GM03348 (cell line): ENCODE results near the gene TUT7.
"Not testable (repeated sequence)": the region's sequence is repeated elsewhere in the genome, so short reads cannot be mapped to it uniquely, and the experiment has no call there.

Source experiments
- DNase-seq: peaks from one replicate; pipeline ENCODE4 v3.0.0; 2012; ENCODE audit warnings: low spot score

Gene TUT7

GRCh38 chr9:86350006-86350760 lies 4.0 kb downstream of the TUT7 start:
- no peak for DNase-seq

DNA sequence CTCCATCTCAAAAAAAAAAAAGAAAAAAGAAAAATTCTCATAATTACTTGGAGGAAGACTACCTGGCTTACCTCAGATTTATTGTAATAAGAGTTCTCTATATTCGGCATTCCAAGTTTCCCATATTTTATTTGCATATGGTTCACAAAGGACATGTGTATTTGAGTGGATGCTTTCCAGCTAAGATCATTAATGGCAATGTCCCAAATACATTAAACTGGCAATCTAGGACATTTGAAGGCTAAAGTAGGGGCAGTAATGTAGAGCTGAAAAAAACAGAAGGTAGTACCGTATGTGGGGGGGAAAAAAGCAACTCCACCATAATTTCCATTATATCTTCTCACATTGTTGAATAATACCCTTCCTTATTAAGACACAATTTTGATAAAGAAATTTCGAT lies 4.9 kb downstream of the TUT7 start:
- no peak for DNase-seq

DNA sequence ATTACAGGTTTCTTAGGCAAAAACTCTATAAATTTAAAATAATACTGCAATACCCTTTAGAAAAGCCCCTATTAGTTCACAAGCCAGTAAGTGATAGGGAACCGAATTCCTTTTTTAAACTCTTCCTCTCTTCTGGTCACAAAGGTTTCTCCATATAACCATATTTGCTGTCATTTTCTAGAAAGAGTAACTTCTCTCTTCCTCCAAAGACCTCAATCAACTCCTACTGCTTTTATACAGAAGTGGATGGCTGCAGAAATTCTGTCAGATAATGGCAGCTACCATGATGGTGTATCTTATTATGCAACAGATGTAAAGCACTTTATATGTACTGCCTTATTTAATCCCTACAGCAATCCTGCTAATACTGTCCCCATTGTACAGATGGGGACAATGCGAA lies 6.2 kb downstream of the TUT7 start:
- no peak for DNase-seq

GRCh38 chr9:86344818-86345217 lies 9.4 kb downstream of the TUT7 start:
- DNase-seq, result no peak

DNA sequence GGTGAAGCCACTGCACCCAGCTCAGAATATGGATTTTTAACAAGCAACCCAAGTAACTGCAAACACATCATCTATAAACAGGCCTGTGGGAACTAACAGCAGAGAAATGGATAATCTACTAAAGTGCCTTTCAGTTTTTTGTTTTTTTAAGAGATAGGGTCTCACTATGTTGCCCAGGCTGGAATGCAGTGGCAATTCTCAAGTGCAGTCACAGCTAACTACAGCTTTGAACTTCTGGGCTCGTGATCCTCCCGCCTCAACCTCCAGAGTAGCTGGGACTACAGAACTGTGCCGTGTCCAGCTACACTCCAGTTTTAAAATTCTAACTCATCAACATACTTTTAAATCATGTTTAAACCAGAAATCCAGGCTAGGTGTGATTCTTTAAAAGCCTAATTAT lies 11.9 kb downstream of the TUT7 start:
- DNase-seq, result no peak

DNA sequence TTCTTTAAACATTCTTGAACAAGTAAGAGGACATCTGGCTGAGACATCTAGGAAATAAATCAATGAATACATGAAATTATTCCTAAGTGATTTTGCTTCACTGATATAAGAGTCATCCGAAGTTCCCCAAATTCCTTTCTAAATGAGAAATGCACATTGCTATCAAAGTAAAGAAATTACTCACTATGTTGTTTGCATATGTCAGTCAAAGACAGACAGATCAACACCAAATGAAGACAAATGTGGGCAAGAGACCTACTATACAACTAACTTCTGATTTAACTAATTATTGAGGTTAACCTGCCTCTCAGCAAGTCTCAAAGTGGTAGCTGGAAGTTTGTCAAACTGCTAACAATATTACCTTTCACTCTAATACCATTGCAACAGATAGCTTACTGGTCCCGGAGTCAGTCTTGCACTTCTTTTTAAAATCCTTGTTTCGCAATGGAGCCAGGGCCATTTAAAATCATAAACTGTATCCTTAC lies 13.2 kb downstream of the TUT7 start:
- DNase-seq, result peak; percentile 24

- DNase-seq, result peak; percentile 10
Observed at GRCh38 chr9:86340356-86341006, 13.7 kb downstream of the TUT7 start.

DNA sequence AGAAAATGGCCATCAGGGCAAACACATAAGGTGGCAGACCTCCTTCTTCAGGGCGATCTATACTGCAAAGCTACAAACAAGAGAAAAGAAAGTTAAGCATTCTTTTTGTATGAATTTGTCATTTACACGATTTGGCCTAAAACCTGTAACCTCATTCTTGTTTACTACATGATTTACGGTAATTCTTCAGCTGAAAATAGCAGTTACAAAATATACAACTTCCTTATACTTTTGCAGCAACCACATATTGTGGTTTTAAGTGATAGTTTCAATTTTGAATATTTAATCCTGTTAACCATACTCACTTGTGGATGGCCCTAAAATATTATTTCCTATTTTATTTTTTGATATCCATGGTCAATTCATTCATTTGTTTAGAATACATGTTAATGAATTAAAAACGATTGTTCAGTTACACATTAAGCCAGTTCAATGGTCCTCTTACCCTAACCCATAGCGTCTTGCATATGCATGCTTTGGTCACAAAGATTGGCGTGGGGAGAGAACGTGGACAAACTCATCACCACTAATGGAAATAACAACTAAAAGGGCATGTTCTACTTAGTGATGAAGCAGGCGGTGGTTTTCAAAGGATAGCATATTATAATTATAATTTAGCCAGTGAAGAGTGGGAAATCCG lies 16.6 kb downstream of the TUT7 start:
- no peak for DNase-seq

DNA sequence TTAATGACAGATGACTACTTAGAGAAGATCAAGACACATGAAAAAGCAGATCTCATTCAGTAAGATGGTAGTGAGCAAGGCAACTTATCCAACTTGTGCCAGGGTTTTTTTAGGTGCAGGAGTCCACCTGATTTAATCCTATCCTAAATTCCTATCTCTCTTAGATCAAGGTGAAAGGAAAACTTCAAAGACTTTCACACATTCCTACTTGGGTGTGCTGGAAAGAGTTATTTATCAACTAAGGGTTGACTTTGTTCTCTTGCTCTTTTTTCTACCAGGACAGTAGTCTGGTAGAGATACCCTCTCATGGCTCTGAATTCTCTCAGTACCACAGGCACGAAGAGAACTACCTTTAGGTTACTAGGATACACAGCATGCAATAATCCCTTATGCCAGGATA lies 18.2 kb downstream of the TUT7 start:
- DNase-seq, result no peak

GRCh38 chr9:86333651-86334050 lies 20.6 kb downstream of the TUT7 start:
- DNase-seq, result no peak

DNA sequence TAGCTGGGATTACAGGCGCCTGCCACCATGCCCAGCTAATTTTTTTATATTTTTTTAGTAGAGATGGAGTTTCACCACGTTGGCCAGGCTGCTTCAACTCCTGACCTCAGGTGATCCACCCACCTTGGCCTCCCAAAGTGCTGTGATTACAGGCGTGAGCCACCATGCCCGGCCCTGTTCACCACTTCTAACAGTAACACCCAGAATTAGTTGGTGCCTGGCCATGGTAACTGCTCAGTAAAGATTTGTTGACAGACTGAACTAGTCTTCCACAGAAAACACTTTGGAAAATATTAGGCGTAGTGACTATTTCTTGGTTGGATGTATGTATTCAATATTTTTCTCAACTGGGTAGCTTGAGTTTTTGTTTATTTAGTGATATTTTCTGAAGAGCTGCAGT lies 24.0 kb downstream of the TUT7 start:
- DNase-seq, result no peak

DNA sequence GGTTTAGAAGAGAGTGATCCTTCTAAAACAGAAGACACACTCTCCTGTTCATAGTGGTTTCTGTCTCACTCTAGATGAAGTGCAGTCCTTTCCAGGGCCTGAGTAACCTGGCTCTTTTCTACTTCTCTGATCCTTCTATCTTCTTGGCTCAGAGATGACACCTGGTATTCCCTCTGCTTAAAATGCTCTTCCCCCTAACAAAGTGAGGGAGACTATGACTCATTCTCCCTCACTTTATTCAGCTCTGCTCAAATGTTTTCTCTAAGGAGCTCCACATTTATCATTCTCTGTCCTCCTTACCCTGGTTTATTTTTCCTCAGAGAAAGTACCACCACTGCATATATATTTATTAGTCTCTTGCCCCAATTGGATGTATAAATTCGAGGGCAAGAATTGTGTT lies 24.6 kb downstream of the TUT7 start:
- no peak for DNase-seq

GRCh38 chr9:86328156-86328555 lies 26.1 kb downstream of the TUT7 start:
- no peak for DNase-seq

DNA sequence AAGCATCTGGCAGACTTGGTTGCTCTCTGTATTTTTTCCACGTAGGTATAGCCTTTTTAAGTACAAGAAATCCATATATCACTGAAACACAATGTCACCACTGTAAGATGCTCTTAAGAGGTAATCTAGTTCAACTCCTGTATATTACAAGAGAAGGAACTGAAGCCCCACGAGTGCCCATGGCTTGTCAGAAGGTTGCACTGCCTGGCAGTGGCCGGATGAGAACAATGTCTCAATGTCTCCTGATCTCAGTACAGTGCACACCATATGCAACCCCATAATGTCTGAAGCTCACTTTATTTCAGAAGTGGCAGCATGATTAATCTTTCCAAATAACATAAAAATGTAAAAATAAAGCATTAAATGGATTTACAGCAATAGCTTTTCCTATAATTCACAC lies 27.7 kb downstream of the TUT7 start:
- no peak for DNase-seq

GRCh38 chr9:86324901-86325300 lies 29.3 kb downstream of the TUT7 start:
- DNase-seq, result no peak

- peak; percentile 65 for DNase-seq
Observed at GRCh38 chr9:86324308-86324707, 29.9 kb downstream of the TUT7 start.

GRCh38 chr9:86322973-86323644 lies 31.1 kb downstream of the TUT7 start:
- peak; percentile 64 for DNase-seq

DNA sequence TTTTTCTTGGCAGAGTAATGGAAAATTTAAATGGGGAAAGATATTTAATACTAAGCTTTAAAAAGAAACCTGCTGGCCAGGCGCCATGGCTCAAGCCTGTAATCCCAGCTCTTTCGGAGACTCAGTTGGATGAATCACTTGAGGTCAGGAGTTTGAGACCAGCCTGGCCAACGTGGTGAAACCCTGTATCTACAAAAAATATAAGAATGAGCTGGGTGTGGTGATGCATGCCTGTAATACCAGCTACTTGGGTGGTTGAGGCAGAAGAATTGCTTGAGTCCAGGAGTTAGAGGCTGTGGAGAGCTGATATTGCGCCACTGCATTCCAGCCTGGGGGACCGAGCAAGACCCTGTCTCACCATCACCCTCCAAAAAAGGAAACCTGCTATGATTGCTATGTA lies 32.8 kb downstream of the TUT7 start:
- DNase-seq, result peak; percentile 41

- DNase-seq, result no peak
Observed at GRCh38 chr9:86318187-86318586, 36.0 kb downstream of the TUT7 start.

- DNase-seq, result peak; percentile 5
Observed at GRCh38 chr9:86315078-86315477, 39.1 kb downstream of the TUT7 start.

DNA sequence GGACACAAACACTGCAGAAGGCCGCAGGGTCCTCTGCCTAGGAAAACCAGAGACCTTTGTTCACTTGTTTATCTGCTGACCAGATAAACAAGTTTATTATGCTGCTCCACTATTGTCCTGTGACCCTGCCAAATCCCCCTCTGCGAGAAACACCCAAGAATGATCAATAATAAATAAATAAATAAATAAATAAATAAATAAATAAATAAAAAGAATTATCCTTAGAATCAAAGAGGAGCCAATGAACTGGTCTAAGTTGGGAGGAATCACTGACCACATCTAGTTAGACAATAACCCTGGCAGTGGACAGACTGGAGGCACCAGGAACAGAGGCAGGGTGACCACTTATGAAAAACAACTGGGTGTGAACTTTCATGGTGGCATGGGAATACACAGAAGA lies 41.3 kb downstream of the TUT7 start:
- DNase-seq, result not testable (repeated sequence)

GRCh38 chr9:86308687-86309086 lies 45.5 kb downstream of the TUT7 start:
- no peak for DNase-seq
